H1 (cell line): ENCODE data around the gene BUD13. TPM values are rescaled to one million over a fixed set of nuclear protein-coding genes. Genes with fewer than 3 reads are reported as not detected.

Experiments
- CTCF ChIA-PET: fragments of 300-600 bp; sonication (Branson Sonifier 250); formaldehyde crosslinking; loops from one replicate; lab custom pipeline; 2021; ENCODE audit not compliant: partially characterized antibody; lab: Charles Lee
- POLR2A ChIA-PET: fragments of 300-600 bp; sonication (Branson Sonifier 250); formaldehyde crosslinking; loops from one replicate; lab custom pipeline; 2021; ENCODE audit warnings: inconsistent platforms; ENCODE audit not compliant: partially characterized antibody; lab: Charles Lee
- DNase-seq, 2 experiments: peaks; one replicate each; pipeline versions ENCODE4 v3.0.0 to v3.0.0-alpha.2; 2010 to 2022; ENCODE audit warnings: low spot score in 2 of 2, low read depth in 1 of 2, mixed read lengths in 1 of 2
- FAIRE-seq: peaks from 2 replicates; lab custom pipeline; 2011; peaks lifted over from hg19 to GRCh38; lab: Jason Lieb, UNC
- H2AFZ ChIP-seq: 2 replicates; pipeline ENCODE4 v1.8.1; 2012; ENCODE audit warnings: low read length, inconsistent platforms
- H2AK5ac ChIP-seq: 2 replicates; pipeline ENCODE4 v1.6.1; 2013; ENCODE audit warnings: low read depth, low read length
- H2BK120ac ChIP-seq: replicated peaks from 2 replicates; pipeline ENCODE3; 2013; ENCODE audit warnings: low read depth, low read length, inconsistent platforms
- H2BK12ac ChIP-seq: 2 replicates; pipeline ENCODE4 v1.6.1; 2013; ENCODE audit warnings: low read depth, low read length
- H2BK15ac ChIP-seq: 2 replicates; pipeline ENCODE4 v1.6.1; 2013; ENCODE audit warnings: low read length
- H2BK20ac ChIP-seq: 2 replicates; pipeline ENCODE4 v1.6.1; 2013; ENCODE audit warnings: low read length
- H2BK5ac ChIP-seq: 2 replicates; pipeline ENCODE4 v1.6.1; 2013; ENCODE audit warnings: low read depth, low read length
- H3K14ac ChIP-seq: 2 replicates; pipeline ENCODE4 v1.6.1; 2013; ENCODE audit warnings: inconsistent platforms; ENCODE audit not compliant: insufficient read length
- H3K18ac ChIP-seq: 2 replicates; pipeline ENCODE4 v1.6.1; 2013; ENCODE audit warnings: low read length; ENCODE audit errors: extremely low read depth
- H3K23ac ChIP-seq: 2 replicates; pipeline ENCODE4 v1.6.1; 2013; ENCODE audit warnings: inconsistent platforms; ENCODE audit not compliant: insufficient read length
- H3K23me2 ChIP-seq: 2 replicates; pipeline ENCODE4 v1.6.1; 2013; ENCODE audit warnings: low read depth, low read length
- H3K27ac ChIP-seq: 2 replicates; pipeline ENCODE4 v1.6.1; 2011; ENCODE audit warnings: low read depth, low read length, inconsistent platforms
- H3K27me3 ChIP-seq, 4 experiments: replicated peaks in 1 of 4; 1 replicate in 1 of 4; 2 replicates in 3 of 4; pipeline versions ENCODE4 v1.6.1 to v1.8.1; 2011 to 2013; ENCODE audit warnings: low read length in 3 of 4, mild to moderate bottlenecking in 3 of 4, inconsistent platforms in 2 of 4, mixed read lengths in 2 of 4, moderate library complexity in 1 of 4; ENCODE audit not compliant: control insufficient read depth in 3 of 4, insufficient read depth in 3 of 4; ENCODE audit errors: extremely low read depth in 1 of 4
- H3K36me3 ChIP-seq, 4 experiments: 2 replicates each; pipeline versions ENCODE4 v1.6.1 to v1.8.1; 2011 to 2013; ENCODE audit warnings: mild to moderate bottlenecking in 4 of 4, low read length in 3 of 4, moderate library complexity in 2 of 4, control low read depth in 1 of 4, inconsistent platforms in 1 of 4; ENCODE audit not compliant: insufficient read depth in 4 of 4, control insufficient read depth in 2 of 4
- H3K4ac ChIP-seq: replicated peaks from 2 replicates; pipeline ENCODE3; 2013; ENCODE audit warnings: low read length, low read depth, mixed read lengths, inconsistent platforms; ENCODE audit not compliant: insufficient read length
- H3K4me1 ChIP-seq, 4 experiments: replicated peaks in 1 of 4; 1 replicate in 1 of 4; 2 replicates in 3 of 4; pipeline versions ENCODE4 v1.6.1 to v1.8.1; 2011 to 2013; ENCODE audit warnings: low read length in 3 of 4, inconsistent platforms in 2 of 4, mixed read lengths in 1 of 4; ENCODE audit not compliant: insufficient read depth in 4 of 4, control insufficient read depth in 3 of 4
- H3K4me2 ChIP-seq, 2 experiments: 2 replicates each; pipeline versions ENCODE4 v1.6.1 to v1.8.1; 2011 to 2013; ENCODE audit warnings: low read depth in 2 of 2, low read length in 2 of 2, control low read depth in 1 of 2, inconsistent platforms in 1 of 2, mild to moderate bottlenecking in 1 of 2; ENCODE audit not compliant: insufficient read depth in 1 of 2
- H3K4me3 ChIP-seq, 4 experiments: fragments of 200-600, 300-600 bp in 1 of 4; sonication (generic), shearing (Covaris generic), sonication (Bioruptor Twin) in 1 of 4; 2 replicates each; pipeline versions ENCODE4 v1.5.1 to v1.8.1; 2011 to 2016; ENCODE audit warnings: low read length in 4 of 4, low read depth in 3 of 4, control low read depth in 2 of 4, inconsistent platforms in 2 of 4, mild to moderate bottlenecking in 2 of 4, mixed read lengths in 1 of 4, moderate library complexity in 1 of 4; ENCODE audit not compliant: insufficient read depth in 2 of 4; ENCODE audit errors: extremely low read depth in 1 of 4
- H3K56ac ChIP-seq: replicated peaks from 2 replicates; pipeline ENCODE3; 2013; ENCODE audit warnings: low read depth, mild to moderate bottlenecking, mixed read lengths, low read length, inconsistent platforms; ENCODE audit not compliant: insufficient read length
- H3K79me1 ChIP-seq: 2 replicates; pipeline ENCODE4 v1.6.1; 2013; ENCODE audit warnings: low read depth, low read length, control low read depth
- H3K79me2 ChIP-seq, 2 experiments: 2 replicates each; pipeline versions ENCODE4 v1.6.1 to v1.8.1; 2012 to 2013; ENCODE audit warnings: low read length in 2 of 2, mild to moderate bottlenecking in 2 of 2, inconsistent platforms in 1 of 2; ENCODE audit not compliant: insufficient read depth in 2 of 2, control insufficient read depth in 1 of 2
- H3K9ac ChIP-seq, 4 experiments: replicated peaks in 1 of 4; 1 replicate in 1 of 4; 2 replicates in 3 of 4; pipeline versions ENCODE4 v1.6.1 to v1.8.1; 2011 to 2013; ENCODE audit warnings: low read depth in 3 of 4, low read length in 3 of 4, control low read depth in 2 of 4, mild to moderate bottlenecking in 2 of 4, moderate library complexity in 2 of 4, inconsistent platforms in 1 of 4; ENCODE audit errors: extremely low read depth in 1 of 4
- H3K9me3 ChIP-seq, 2 experiments: 2 replicates each; pipeline versions ENCODE4 v1.6.1 to v1.8.1; 2012 to 2013; ENCODE audit warnings: mild to moderate bottlenecking in 2 of 2, moderate library complexity in 2 of 2, control low read depth in 1 of 2, inconsistent platforms in 1 of 2, low read depth in 1 of 2, low read length in 1 of 2, mixed read lengths in 1 of 2; ENCODE audit not compliant: insufficient read depth in 2 of 2
- H4K20me1 ChIP-seq, 2 experiments: replicated peaks in 1 of 2; 2 replicates each; pipeline versions ENCODE3 to v1.8.1; 2011 to 2013; ENCODE audit warnings: inconsistent platforms in 2 of 2, low read length in 2 of 2, mild to moderate bottlenecking in 1 of 2; ENCODE audit not compliant: insufficient read depth in 2 of 2, control insufficient read depth in 1 of 2
- H4K5ac ChIP-seq: 2 replicates; pipeline ENCODE4 v1.6.1; 2013; ENCODE audit warnings: low read length, low read depth, mixed read lengths, inconsistent platforms; ENCODE audit not compliant: insufficient read length
- H4K8ac ChIP-seq: 2 replicates; pipeline ENCODE4 v1.8.0; 2013; ENCODE audit warnings: mild to moderate bottlenecking, moderate library complexity, low read length, inconsistent platforms; ENCODE audit not compliant: insufficient read depth; ENCODE audit errors: extremely low read depth
- H4K91ac ChIP-seq: replicated peaks from 2 replicates; pipeline ENCODE3; 2013; ENCODE audit warnings: low read length, mixed read lengths, inconsistent platforms; ENCODE audit not compliant: insufficient read length
- EZH2 ChIP-seq: fragments of 200-600 bp; sonication (generic); IDR thresholded peaks from 2 replicates; pipeline ENCODE4 v1.7.1; 2012; ENCODE audit warnings: low read depth, mild to moderate bottlenecking, moderate library complexity, low read length, inconsistent platforms; ENCODE audit not compliant: severe bottlenecking
- GABPA ChIP-seq: IDR thresholded peaks from 2 replicates; pipeline ENCODE4 v1.6.1; 2011; ENCODE audit warnings: mild to moderate bottlenecking, low read length, moderate library complexity, borderline replicate concordance; ENCODE audit not compliant: insufficient read depth
- WGBS, 2 experiments: shearing (Covaris generic) in 1 of 2; methylation state at CpG; one replicate each; pipeline versions ENCODE4 v1.1.6 to v1.1.7; 2013 to 2015; ENCODE audit warnings: low lambda C conversion rate in 2 of 2, mixed read lengths in 2 of 2, inconsistent platforms in 1 of 2, low coverage in 1 of 2, missing lambda C conversion rate in 1 of 2; ENCODE audit not compliant: insufficient replicate concordance in 2 of 2, insufficient coverage in 1 of 2, insufficient read length in 1 of 2; ENCODE audit errors: extremely low coverage in 1 of 2, missing lambda C conversion rate in 1 of 2; 5-methylcytosine and 5-hydroxymethylcytosine counted together
- polyA plus RNA-seq, 7 experiments: library from polyadenylated mRNA; depleted of rRNA in 3 of 7; stranded (reverse) in 5 of 7; unstranded in 2 of 7; fragments of >200 nt in 5 of 7; fragments of 200-250 nt in 2 of 7; gene quantifications; 1 replicate in 5 of 7; 2 replicates in 1 of 7; 4 replicates in 1 of 7; pipeline versions ENCODE4 v1.2.1 to v1.2.3, GENCODE V29; 2011 to 2013; ENCODE audit warnings: missing spikeins in 2 of 7, mixed read lengths in 2 of 7
- total RNA-seq: library from RNA; stranded (reverse); fragmentation: NEBNext Ultra II Directional; extraction: Animal tissue kit (Norgen Biotek cat#: 25700); gene quantifications from 2 replicates; pipeline ENCODE4 v1.2.1, GENCODE V29; 2021

BUD13 gene
- total and polyA plus RNA-seq, 2 of the 8 experiments (the other 6 are each of a cell fraction or from before 2014, with no cell fraction given), result 24.8 to 27.2 TPM

GRCh38 chr11:116791813-116792143 lies 19.0 kb upstream of the BUD13 start, which contains the start of gene APOA5:
TSS of gene APOA5 (minus strand) at chr11:116791879. CDS start at chr11:116791860, 19 bp downstream.
- peak within 1 kb of the TSS in 1 of 2 experiments; percentile 54; a peak in 3 of 4 replicates for H3K4me2 ChIP-seq
- TF ChIP-seq GABPA, result no peak
- TF ChIP-seq EZH2, result peak; percentile 1
- peak within 1 kb of the TSS; percentile 71; the same call in 1 of the 2 replicates for H2BK12ac ChIP-seq
- DNase-seq (no peak), FAIRE-seq (no peak)
- H3K56ac ChIP-seq, result no peak within 1 kb of the TSS
- 0 out of 2 replicates have a peak, but pooled peaks cover 2% of the 10 kb centered on the region for H3K79me1 ChIP-seq
- peaks cover 4 to 11% (median 7%) of the 10 kb centered on the region in 4 experiments for H3K4me1 ChIP-seq
- H3K27ac ChIP-seq, result no peak within 1 kb of the TSS
- H4K20me1 ChIP-seq, result no peaks in the 10 kb centered on the region
- H4K8ac ChIP-seq, result peak within 1 kb of the TSS; percentile 87
- no peak within 1 kb of the TSS for H3K14ac ChIP-seq
- peaks cover 0 to 9% of the 10 kb centered on the region in 2 experiments; a peak in 2 of 4 replicates for H3K79me2 ChIP-seq
- H2BK5ac ChIP-seq, result peak within 1 kb of the TSS; percentile 18; the same call in 1 of the 2 replicates
- H2AFZ ChIP-seq, result peak within 1 kb of the TSS; percentile 95
- ChIA-PET POLR2A (interaction anchor here (2.4 to 6.0 kb wide), 3 partner anchors 19 to 44 kb away, joined by 12 to 29 read pairs (median 16); partner anchors contain the start of gene BUD13), CTCF (interaction anchor here (0.6 to 12.1 kb wide), 32 partner anchors 9 to 435 kb away, joined by 3 to 237 read pairs (median 4); partner anchors contain the start of genes APOA1, APOA4 and APOC3)
- no peak within 1 kb of the TSS for H2AK5ac ChIP-seq
- no peak within 1 kb of the TSS for H3K4me3 ChIP-seq
- H3K27me3 ChIP-seq, result peaks cover 0 to 11% (median 3%) of the 10 kb centered on the region in 4 experiments; a peak in 4 of 7 replicates
- H2BK15ac ChIP-seq, result peak within 1 kb of the TSS; percentile 97
- H3K18ac ChIP-seq, result peak within 1 kb of the TSS; percentile 86
- no peak within 1 kb of the TSS for H3K23ac ChIP-seq
- H3K36me3 ChIP-seq, result no peaks in the 10 kb centered on the region
- no peaks in the 10 kb centered on the region for H3K9me3 ChIP-seq
- no peak within 1 kb of the TSS for H2BK120ac ChIP-seq
- H4K91ac ChIP-seq, result peak within 1 kb of the TSS; percentile 48
- H2BK20ac ChIP-seq, result peak within 1 kb of the TSS; percentile 77; the same call in 1 of the 2 replicates
- no peak within 1 kb of the TSS for H3K4ac ChIP-seq
- H3K9ac ChIP-seq, result no peak within 1 kb of the TSS
- peaks cover 11% of the 10 kb centered on the region for H3K23me2 ChIP-seq
- WGBS, 2 experiments, result 82% methylated on average over 7 of the region's 7 CpGs; no CpG with 5 or more reads in 1 of the 2 experiments
- H4K5ac ChIP-seq, result peak within 1 kb of the TSS; percentile 16
